Nephron (organoid): Measurements from ENCODE around the gene ELMO3.

Experiments used
- H3K27ac Mint-ChIP-seq, 3 experiments: 2 replicates each; pipeline ENCODE4 v1.8.0; 2020; ENCODE audit warnings: mixed read lengths in 3 of 3, mild to moderate bottlenecking in 2 of 3, moderate library complexity in 1 of 3
- H3K27me3 Mint-ChIP-seq: 2 replicates; pipeline ENCODE4 v1.8.0; 2021; ENCODE audit warnings: low read depth, mild to moderate bottlenecking, moderate library complexity, mixed read lengths
- H3K36me3 Mint-ChIP-seq: 2 replicates; pipeline ENCODE4 v1.8.0; 2020; ENCODE audit warnings: low read depth, mixed read lengths
- H3K4me1 Mint-ChIP-seq: 2 replicates; pipeline ENCODE4 v1.8.0; 2020; ENCODE audit warnings: mixed read lengths
- H3K4me3 Mint-ChIP-seq, 3 experiments: 2 replicates each; pipeline ENCODE4 v1.8.0; 2020; ENCODE audit warnings: mild to moderate bottlenecking in 3 of 3, mixed read lengths in 3 of 3, moderate library complexity in 2 of 3
- H3K9me3 Mint-ChIP-seq: 2 replicates; pipeline ENCODE4 v1.8.0; 2020; ENCODE audit warnings: mixed read lengths
- TF ChIP-seq, protein P1 (sequence below), 3 experiments: fragments of 200-600 bp; sonication (generic); IDR thresholded peaks; one replicate each; pipeline ENCODE4 v1.5.0; 2021; ENCODE audit warnings: antibody characterized with exemption in 3 of 3; ENCODE audit not compliant: unreplicated experiment in 3 of 3

Gene ELMO3

DNA sequence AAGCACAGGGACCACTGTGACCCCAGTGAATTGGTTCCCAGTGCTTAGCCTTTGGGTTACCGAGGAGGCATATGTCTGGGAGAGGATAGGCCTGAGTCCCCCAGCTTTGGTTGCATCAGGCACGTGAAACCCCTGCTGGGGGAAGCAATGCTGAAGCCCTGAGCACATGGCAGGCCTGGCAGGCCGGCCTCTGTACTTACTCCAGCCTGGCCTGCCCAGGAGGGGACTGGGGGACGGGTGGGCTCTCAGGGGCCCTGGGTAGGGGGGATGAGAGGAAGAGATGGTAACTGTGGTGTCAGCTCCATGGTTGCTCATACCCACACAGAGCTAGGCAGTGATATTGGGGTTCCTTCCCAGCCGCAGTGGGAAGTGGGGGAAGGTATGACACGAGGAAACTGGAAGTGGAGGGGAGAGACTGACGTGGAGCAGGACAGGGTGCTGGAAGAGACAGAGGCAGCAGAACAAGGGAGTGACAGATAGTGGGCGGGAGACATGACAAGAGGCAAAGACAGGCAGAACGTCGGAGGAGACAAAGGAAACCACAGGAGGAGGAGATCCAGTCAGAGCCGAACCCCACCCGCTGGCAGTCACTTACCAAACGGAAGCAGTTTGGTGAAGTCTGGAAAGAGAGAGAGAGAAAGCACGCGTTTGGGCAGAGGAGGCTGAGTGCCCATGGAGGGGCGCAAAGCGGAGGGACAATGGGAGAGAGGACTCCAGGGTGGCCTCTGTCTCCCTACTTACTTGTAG lies 37.1 kb downstream of the ELMO3 start:
- TF ChIP-seq, protein P1, sequence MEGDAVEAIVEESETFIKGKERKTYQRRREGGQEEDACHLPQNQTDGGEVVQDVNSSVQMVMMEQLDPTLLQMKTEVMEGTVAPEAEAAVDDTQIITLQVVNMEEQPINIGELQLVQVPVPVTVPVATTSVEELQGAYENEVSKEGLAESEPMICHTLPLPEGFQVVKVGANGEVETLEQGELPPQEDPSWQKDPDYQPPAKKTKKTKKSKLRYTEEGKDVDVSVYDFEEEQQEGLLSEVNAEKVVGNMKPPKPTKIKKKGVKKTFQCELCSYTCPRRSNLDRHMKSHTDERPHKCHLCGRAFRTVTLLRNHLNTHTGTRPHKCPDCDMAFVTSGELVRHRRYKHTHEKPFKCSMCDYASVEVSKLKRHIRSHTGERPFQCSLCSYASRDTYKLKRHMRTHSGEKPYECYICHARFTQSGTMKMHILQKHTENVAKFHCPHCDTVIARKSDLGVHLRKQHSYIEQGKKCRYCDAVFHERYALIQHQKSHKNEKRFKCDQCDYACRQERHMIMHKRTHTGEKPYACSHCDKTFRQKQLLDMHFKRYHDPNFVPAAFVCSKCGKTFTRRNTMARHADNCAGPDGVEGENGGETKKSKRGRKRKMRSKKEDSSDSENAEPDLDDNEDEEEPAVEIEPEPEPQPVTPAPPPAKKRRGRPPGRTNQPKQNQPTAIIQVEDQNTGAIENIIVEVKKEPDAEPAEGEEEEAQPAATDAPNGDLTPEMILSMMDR (IDR thresholded peaks at IDR 0.05; ENCODE audit: unreplicated experiment in 3 of 3) = no peak
- H3K9me3 Mint-ChIP-seq = no peaks in the 10 kb centered on the region
- H3K36me3 Mint-ChIP-seq = peaks cover 17% of the 10 kb centered on the region
- H3K4me3 Mint-ChIP-seq = no peak overlapping the region
- H3K27me3 Mint-ChIP-seq = no peaks in the 10 kb centered on the region
- H3K4me1 Mint-ChIP-seq = no peaks in the 10 kb centered on the region
- no peak overlapping the region for H3K27ac Mint-ChIP-seq

DNA sequence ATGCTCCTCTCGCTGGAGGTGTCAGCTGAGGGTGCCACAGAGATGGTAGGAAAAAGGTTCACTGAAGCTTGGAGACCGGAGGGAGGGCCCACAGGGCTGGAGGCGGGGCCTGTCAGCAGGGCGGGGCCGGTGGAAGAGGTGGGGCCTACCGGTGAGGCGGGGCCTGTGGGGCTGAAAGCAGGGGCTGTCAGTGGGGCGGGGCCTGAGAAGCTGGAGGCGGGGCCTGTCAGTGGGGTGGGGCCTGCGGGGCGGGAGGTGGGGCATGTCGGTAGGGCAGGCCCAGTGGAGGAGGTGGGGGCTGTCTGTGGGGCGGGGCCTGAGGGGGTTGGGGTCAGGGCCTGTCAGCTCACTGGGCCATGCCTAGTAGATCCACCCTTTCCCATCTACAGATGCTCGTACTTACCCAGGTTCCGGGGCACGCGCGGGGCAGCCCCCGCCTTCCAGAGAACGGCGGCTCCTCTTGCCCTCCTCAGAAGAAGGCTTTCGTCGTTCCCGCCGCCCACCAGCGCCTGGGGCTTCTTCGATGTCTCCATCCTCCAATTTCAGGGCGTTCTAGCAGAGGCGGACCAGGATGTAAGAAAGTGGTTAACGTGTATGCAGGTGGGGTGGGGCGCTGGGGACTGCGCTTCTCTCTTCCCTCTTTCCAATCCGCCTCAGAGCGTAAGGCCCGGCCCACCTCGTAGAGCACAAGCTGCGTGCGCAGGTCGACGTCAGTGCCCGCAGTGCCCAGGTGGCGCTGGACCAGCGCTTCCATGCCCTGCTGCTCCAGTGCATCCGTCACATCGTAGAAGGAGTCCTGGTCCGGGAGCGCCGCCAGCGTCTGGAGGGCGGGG lies 37.8 kb downstream of the ELMO3 start:
- TF ChIP-seq, protein P1 (IDR thresholded peaks at IDR 0.05; ENCODE audit: unreplicated experiment in 3 of 3) = no peak
- H3K4me1 Mint-ChIP-seq = no peaks in the 10 kb centered on the region
- H3K36me3 Mint-ChIP-seq = peaks cover 17% of the 10 kb centered on the region
- no peak overlapping the region for H3K27ac Mint-ChIP-seq
- H3K4me3 Mint-ChIP-seq = no peak overlapping the region
- H3K27me3 Mint-ChIP-seq = no peaks in the 10 kb centered on the region
- no peaks in the 10 kb centered on the region for H3K9me3 Mint-ChIP-seq

DNA sequence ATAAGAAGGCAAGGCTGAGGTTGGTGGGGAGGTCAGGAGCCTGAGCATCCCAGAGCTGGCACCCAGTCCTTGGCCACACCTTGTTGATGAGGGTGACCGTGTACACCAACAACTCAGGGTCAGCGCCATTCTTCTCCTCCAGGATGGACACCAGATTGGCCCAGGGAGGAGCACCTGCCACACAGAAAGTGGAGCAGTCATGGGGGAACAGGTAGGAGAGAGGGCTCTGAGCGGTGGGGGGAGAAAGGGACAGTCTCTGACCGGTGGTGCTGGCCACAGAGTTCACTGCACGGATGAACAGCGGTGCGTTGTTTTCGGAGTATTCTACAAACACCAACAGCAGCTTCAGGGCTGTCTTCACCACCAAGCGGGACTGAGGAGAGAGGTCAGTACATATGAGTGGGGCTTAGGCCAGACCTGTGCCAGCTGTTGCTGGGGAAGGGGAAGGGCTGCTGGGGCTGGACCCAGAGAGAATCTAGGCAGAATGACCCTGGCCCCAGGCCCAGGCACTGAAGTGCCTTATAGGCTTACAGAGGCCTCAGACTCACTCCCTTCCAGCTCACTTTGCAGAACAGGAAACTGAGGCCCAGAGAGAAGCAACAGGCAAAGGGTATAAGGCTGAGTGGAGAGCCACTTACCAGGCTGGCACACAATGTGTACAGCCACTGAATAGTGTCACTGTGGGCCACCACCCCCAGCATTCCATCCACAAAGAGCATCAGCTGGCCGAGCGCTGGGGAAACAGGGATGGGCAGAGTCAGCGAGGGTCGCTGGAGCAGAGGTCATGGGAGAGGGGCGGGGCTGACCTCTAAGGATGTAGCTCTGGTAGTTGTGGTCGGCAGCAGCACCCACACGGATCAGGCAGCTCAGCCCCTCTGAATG lies 38.7 kb downstream of the ELMO3 start:
- Mint-ChIP-seq H3K4me1 (no peaks in the 10 kb centered on the region), H3K4me3 (no peak overlapping the region), H3K36me3 (peaks cover 17% of the 10 kb centered on the region), H3K9me3 (no peaks in the 10 kb centered on the region), H3K27ac (no peak overlapping the region), H3K27me3 (no peaks in the 10 kb centered on the region)
- TF ChIP-seq, protein P1 (IDR thresholded peaks at IDR 0.05; ENCODE audit: unreplicated experiment in 3 of 3) = no peak

DNA sequence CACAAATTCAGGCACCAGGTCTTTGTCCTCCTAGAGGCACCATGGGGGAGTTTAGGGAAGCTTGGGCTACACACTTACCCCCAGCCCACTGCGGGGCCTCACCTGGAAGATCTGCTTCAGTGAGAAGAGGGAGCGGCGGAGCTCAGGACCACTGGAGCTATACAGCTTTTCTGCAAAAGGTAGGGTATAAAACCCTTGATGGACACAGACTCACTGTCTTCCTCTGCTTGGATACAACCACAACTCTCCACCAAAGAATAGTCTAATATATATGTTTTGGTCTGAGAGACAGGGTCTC lies 39.3 kb downstream of the ELMO3 start:
- H3K4me1 Mint-ChIP-seq = no peaks in the 10 kb centered on the region
- TF ChIP-seq, protein P1 (IDR thresholded peaks at IDR 0.05; ENCODE audit: unreplicated experiment in 3 of 3) = no peak
- H3K27ac Mint-ChIP-seq = no peak overlapping the region
- no peak overlapping the region for H3K4me3 Mint-ChIP-seq
- H3K36me3 Mint-ChIP-seq = peaks cover 16% of the 10 kb centered on the region
- H3K27me3 Mint-ChIP-seq = no peaks in the 10 kb centered on the region
- no peaks in the 10 kb centered on the region for H3K9me3 Mint-ChIP-seq

DNA sequence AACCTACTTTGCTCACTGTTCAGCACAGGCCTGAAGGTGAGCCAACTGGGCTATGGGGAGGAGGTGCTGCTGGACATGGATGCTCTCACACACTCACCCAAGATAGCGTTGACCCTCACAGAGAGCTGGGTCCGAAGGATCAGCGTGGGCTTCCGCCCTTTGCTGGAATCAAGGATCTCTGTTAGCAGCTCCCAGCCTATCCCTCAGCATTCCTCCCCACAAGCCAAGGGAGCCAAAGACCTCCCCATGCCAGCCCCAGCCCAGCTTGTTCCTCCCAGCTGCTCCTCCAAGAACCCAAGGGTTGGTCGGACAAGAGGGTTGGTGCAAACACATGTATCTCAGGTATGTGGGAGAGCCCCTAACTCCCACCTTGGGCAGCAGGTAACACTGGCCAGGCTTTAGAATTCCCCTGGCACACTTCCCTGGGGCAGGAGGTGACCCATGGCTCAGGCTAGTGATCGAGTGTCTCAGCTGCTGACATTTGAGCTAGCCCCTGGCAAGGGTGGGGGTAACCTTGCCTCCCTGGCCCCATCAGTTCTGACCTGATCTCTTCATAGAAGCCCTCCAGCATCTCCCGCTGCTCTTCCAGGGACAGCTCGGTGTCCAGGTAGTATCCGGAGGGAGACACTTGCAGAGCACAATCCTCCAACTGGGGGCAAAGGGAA lies 40.0 kb downstream of the ELMO3 start:
- TF ChIP-seq, protein P1 (IDR thresholded peaks at IDR 0.05; ENCODE audit: unreplicated experiment in 3 of 3) = no peak
- no peaks in the 10 kb centered on the region for H3K4me1 Mint-ChIP-seq

More for the DNA sequence above, 40.0 kb downstream of the ELMO3 start:
- Mint-ChIP-seq H3K27ac (no peak overlapping the region), H3K36me3 (peaks cover 12% of the 10 kb centered on the region), H3K27me3 (no peaks in the 10 kb centered on the region), H3K9me3 (no peaks in the 10 kb centered on the region), H3K4me3 (no peak overlapping the region)
